HG02870 (cell line): ENCODE results near the gene TMEM170B.

ENCODE experiments used
- ATAC-seq: cut with Tn5 transposase; IDR thresholded peaks from one replicate; pipeline ENCODE4 v1.9.1; 2021; ENCODE audit warnings: mild to moderate bottlenecking, moderate library complexity; ENCODE audit not compliant: unreplicated experiment

Gene TMEM170B

GRCh38 chr6:11613858-11614257 lies 76.3 kb downstream of the TMEM170B start:
- no peak for ATAC-seq

DNA sequence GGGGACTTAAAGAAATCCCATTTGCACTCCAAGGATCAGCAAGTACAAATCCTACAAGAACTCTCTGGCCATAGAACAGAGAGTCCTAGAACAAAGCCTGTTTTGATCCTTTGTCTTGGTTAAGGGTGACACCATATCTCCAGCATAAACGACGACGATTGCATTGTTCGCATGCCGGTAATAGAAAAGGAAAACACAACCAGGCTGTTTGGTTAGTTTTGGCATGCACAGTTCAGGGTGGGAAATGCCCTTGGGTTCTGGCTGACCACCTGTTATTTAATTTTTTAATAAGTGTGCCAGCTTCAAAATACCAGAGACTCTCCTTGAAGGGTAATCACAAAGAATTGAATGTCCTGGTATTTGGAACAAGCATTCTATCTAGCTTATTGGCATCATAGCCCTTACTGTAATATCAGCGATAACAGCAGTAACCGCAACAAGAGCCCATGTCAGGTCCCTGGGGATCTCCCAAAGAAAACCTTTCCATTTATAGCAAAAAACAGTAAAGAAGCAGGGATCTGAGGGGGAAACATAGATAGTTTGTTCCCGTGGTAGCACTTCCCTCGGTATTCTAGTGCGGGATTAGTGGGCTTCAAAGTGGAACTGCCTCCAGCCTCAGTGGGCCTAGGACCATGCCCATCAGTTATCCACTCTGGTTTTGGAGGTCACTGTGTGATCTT lies 77.1 kb downstream of the TMEM170B start:
- ATAC-seq, result no peak

GRCh38 chr6:11615214-11615602 lies 77.7 kb downstream of the TMEM170B start:
- no peak for ATAC-seq

GRCh38 chr6:11616200-11616611 lies 78.7 kb downstream of the TMEM170B start:
- no peak for ATAC-seq

GRCh38 chr6:11618533-11618932 lies 81.0 kb downstream of the TMEM170B start:
- ATAC-seq, result no peak

DNA sequence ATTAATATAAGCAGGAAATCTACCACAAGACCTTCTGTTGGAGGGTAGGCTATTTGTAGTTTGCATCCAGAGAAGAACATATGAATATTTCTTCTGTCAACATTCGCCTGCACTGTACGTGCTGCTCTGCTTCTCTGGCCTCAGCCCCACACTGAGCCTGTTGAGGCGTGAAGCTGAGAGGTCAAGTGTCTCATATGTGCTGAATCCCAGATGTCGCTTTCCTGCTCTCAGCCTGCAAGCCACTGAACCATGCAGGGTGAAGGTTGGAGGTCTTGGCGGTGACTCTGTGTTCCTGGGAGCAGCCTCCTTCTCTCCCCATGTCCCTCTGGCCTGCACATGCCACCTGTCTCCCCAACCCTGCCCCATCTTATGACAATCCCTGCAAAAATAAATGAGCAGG lies 83.6 kb downstream of the TMEM170B start:
- ATAC-seq, result no peak

DNA sequence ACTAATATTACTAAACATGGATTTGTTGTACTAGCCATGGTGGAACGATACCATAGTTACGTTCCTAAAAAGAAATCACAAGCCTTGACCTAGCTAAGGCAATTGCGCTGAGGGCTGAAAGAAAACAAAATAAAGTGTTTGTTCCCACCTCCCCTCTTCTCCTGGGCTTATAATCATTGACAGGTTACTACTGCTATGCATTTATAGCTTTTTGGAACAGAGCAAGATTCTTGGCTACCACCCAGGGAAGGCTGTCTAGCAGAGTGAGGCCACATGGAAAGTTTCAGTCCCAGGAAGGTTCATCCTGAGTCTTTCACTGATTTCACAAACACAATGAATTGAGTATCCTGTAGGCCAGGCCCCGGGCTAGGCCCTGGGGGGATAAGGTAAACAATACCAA lies 84.6 kb downstream of the TMEM170B start:
- ATAC-seq, result no peak

- no peak for ATAC-seq
Observed at GRCh38 chr6:11623272-11623671, 85.7 kb downstream of the TMEM170B start.

GRCh38 chr6:11625302-11625701 lies 87.8 kb downstream of the TMEM170B start:
- no peak for ATAC-seq

- no peak for ATAC-seq
Observed at GRCh38 chr6:11626356-11626755, 88.8 kb downstream of the TMEM170B start.

DNA sequence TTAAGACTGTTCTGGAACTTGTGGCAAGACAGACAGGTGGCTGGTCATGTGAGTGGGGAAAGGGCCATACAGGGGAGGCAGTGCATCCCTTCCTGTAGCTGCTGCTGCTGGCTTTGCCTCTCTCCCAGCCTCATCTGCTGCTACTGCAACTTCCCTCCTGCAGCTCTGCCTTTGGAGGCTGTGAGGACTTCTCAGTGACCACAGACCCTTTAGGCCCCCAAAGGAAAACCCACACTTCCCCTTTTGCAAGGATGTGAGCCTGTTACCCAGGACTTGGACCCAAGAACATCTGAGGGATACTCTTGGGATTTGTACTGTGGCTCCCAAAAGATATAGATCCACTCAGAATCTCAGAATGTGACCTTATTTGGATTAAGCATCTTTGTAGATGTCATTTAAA lies 91.0 kb downstream of the TMEM170B start:
- no peak for ATAC-seq

DNA sequence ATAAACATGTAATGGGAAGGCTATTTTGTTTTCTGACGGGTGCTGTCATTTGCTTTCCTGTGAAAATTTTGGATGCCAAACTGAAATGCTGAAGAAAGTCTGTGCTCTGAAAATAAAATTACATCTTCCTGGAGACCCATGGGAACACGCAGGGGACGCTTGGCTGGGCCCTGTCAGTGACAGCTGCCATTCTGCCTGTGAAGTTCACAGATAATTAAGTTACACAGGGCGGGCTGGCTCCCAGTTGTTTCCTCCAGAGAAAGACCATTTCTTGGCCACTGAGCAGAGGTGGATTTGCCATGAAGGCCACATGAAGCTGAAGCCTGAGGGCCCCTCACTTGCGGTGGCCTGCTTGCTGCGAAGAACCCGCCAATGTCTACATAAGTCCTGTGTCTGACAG lies 93.5 kb downstream of the TMEM170B start:
- ATAC-seq, result no peak

DNA sequence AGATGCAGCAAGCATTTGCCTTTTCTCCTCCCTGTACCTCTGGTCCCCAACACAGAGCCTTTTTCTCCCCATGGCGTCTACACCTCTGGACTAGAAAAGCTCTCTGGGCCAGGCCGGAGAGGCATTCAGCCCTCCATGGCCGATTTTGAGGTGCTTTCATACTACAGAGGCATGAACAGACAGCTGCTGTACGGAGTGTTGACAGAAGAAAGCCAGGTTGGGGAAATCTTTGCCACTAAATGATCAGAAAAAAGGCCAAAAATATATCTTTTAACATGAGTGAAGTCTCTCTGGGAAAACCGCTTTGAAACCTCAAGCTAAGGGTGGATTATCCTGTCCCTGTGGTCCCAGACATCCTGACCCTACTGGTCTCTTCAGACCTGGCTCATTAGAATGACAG lies 94.0 kb downstream of the TMEM170B start:
- ATAC-seq, result no peak

DNA sequence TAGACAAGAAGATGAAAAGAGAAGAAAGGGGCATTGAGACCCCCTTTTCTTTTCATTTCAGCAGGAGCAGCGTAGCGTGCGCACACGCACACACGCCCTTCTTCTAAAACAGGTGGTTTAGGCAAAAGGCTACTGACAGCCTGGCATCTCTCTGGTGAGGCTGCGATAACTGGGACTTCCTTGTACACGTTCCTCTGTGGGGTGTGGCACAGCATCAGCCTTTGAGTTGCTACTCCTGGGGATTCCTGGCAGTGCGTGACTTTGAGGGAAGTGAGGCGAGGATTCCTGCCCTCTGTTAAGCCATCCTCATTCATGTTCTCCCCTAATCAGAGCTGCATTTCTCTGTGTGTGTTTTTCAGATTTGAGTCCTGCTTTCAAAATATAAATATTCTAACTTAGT lies 94.7 kb downstream of the TMEM170B start:
- no peak for ATAC-seq

DNA sequence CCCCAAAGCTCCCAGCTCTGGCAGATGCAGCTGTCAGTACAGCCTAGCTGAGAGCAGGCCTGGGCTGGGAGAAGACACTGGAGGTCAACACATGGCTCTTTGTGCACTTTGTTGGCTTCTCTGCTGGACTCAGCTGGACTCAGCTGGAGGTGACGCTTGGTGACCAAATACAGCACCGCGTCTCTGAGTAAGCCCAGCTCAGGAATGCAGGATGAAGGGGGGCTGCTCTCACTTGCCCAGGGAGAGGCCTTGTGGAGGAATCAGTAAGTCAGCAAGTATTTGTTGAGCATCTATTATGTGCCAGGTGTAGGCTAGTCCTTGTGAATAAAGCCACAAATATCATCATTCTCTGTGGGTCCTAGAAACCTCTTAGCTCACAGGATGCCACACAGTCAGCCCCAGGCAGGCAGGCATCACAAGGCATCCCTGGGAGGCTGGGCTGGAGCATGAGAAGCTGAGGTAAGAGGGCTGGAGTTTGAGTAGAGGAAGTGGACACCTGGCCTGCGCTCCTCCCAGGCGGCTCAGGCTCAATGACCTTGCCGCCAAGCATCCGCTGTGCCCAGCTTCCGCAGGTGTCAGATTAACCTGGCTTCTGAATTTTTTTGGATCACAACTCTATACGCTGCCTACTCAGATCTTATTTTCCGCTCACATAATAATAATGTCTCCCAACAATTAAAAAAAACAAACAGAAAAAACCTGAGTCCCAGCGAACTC lies 95.4 kb downstream of the TMEM170B start:
- no peak for ATAC-seq
